ENCODE data around the gene RPS6KA2.

Gene RPS6KA2

GRCh38 chr6:166489301-166490155 is 137.5 kb downstream of the RPS6KA2 start:
- no peak for DNase-seq (ENCODE audit: low read depth, low spot score)

GRCh38 chr6:166488701-166489100 is 138.3 kb downstream of the RPS6KA2 start:
- DNase-seq (ENCODE audit: low read depth, low spot score), result no peak

GRCh38 chr6:166488076-166488685 is 138.9 kb downstream of the RPS6KA2 start:
- peak; percentile 35 for DNase-seq (ENCODE audit: low read depth, low spot score)

GRCh38 chr6:166487148-166487547 is 139.9 kb downstream of the RPS6KA2 start:
- no peak for DNase-seq (ENCODE audit: low read depth, low spot score)

GRCh38 chr6:166486536-166486880 is 140.5 kb downstream of the RPS6KA2 start:
- DNase-seq (ENCODE audit: low read depth, low spot score), result no peak

GRCh38 chr6:166485651-166486535 is 141.2 kb downstream of the RPS6KA2 start:
- DNase-seq (ENCODE audit: low read depth, low spot score), result no peak

- no peak for DNase-seq (ENCODE audit: low read depth, low spot score)
These were observed 142.2 kb downstream of the RPS6KA2 start for GRCh38 chr6:166484863-166485262.

GRCh38 chr6:166483573-166484250 is 143.3 kb downstream of the RPS6KA2 start:
- DNase-seq (ENCODE audit: low read depth, low spot score), result no peak

GRCh38 chr6:166483026-166483425 is 144.0 kb downstream of the RPS6KA2 start:
- no peak for DNase-seq (ENCODE audit: low read depth, low spot score)

GRCh38 chr6:166478782-166479592 is 148.1 kb downstream of the RPS6KA2 start:
- no peak for DNase-seq (ENCODE audit: low read depth, low spot score)

GRCh38 chr6:166477647-166478365 is 149.2 kb downstream of the RPS6KA2 start:
- DNase-seq (ENCODE audit: low read depth, low spot score), result no peak

GRCh38 chr6:166476634-166477215 is 150.3 kb downstream of the RPS6KA2 start:
- no peak for DNase-seq (ENCODE audit: low read depth, low spot score)

- no peak for DNase-seq (ENCODE audit: low read depth, low spot score)
These were observed 150.9 kb downstream of the RPS6KA2 start for GRCh38 chr6:166476061-166476591.

GRCh38 chr6:166474721-166475565 is 152.1 kb downstream of the RPS6KA2 start:
- no peak for DNase-seq (ENCODE audit: low read depth, low spot score)

GRCh38 chr6:166473886-166474571 is 153.0 kb downstream of the RPS6KA2 start:
- DNase-seq (ENCODE audit: low read depth, low spot score), result no peak

- no peak for DNase-seq (ENCODE audit: low read depth, low spot score)
These were observed 154.4 kb downstream of the RPS6KA2 start for GRCh38 chr6:166472636-166473035.

GRCh38 chr6:166471797-166472260 is 155.2 kb downstream of the RPS6KA2 start:
- DNase-seq (ENCODE audit: low read depth, low spot score), result no peak

Data from activated naive CD8-positive, alpha-beta T cell treated with anti-CD3 and anti-CD28 coated beads, Interleukin-2, amount 50 U/mL, for 16 hours (primary cell).